Endodermal cell (in vitro differentiated cells): Measurements from ENCODE around the gene EYA2. TPM values are rescaled to one million over a fixed set of nuclear protein-coding genes. Genes with fewer than 3 reads are reported as not detected.
A peak's percentile ranks its signal among the peaks of the same experiment; 100 is the strongest.

Experiments used
- DNase-seq: peaks from one replicate; pipeline ENCODE4 v3.0.0-alpha.2; 2017
- H3K27ac ChIP-seq: 2 replicates; pipeline ENCODE4 v1.5.1; 2013; ENCODE audit warnings: mild to moderate bottlenecking, low read depth, low read length, moderate library complexity
- H3K27me3 ChIP-seq: 2 replicates; pipeline ENCODE4 v1.6.1; 2013; ENCODE audit warnings: mild to moderate bottlenecking, low read length, moderate library complexity; ENCODE audit not compliant: insufficient read depth, control insufficient read depth, poor library complexity, severe bottlenecking
- H3K36me3 ChIP-seq: 2 replicates; pipeline ENCODE4 v1.7.0; 2013; ENCODE audit warnings: mild to moderate bottlenecking, low read length, moderate library complexity; ENCODE audit not compliant: control insufficient read depth, insufficient read depth
- H3K4me1 ChIP-seq: one replicate; pipeline ENCODE4 v1.7.0; 2013; ENCODE audit warnings: low read length; ENCODE audit not compliant: control insufficient read depth, insufficient read depth
- H3K4me3 ChIP-seq: 2 replicates; pipeline ENCODE4 v1.5.1; 2013; ENCODE audit warnings: mild to moderate bottlenecking, low read length, moderate library complexity
- H3K9ac ChIP-seq: 2 replicates; pipeline ENCODE4 v1.6.1; 2013; ENCODE audit warnings: mild to moderate bottlenecking, low read length, moderate library complexity; ENCODE audit not compliant: poor library complexity, severe bottlenecking; ENCODE audit errors: extremely low read depth
- H3K9me3 ChIP-seq: 2 replicates; pipeline ENCODE4 v1.6.1; 2013; ENCODE audit warnings: mild to moderate bottlenecking, low read length, moderate library complexity; ENCODE audit not compliant: control insufficient read depth
- H3K27ac Mint-ChIP-seq: 2 replicates; pipeline ENCODE4 v1.8.0; 2020; ENCODE audit warnings: mixed read lengths
- H3K27me3 Mint-ChIP-seq: 2 replicates; pipeline ENCODE4 v1.8.0; 2021; ENCODE audit warnings: mild to moderate bottlenecking, mixed read lengths; ENCODE audit not compliant: insufficient read depth
- H3K36me3 Mint-ChIP-seq: 2 replicates; pipeline ENCODE4 v1.8.0; 2020; ENCODE audit warnings: low read depth, mixed read lengths
- H3K4me1 Mint-ChIP-seq: 2 replicates; pipeline ENCODE4 v1.8.0; 2020; ENCODE audit warnings: mixed read lengths
- H3K4me3 Mint-ChIP-seq: 2 replicates; pipeline ENCODE4 v1.8.0; 2020; ENCODE audit warnings: mild to moderate bottlenecking, moderate library complexity, mixed read lengths
- H3K9me3 Mint-ChIP-seq: 2 replicates; pipeline ENCODE4 v1.8.0; 2020; ENCODE audit warnings: mild to moderate bottlenecking, mixed read lengths
- WGBS, 2 experiments: methylation state at CpG; one replicate each; pipeline versions ENCODE4 v1.1.5 to v1.1.7; 2013; ENCODE audit warnings: missing lambda C conversion rate in 2 of 2, mixed read lengths in 1 of 2; ENCODE audit not compliant: insufficient coverage in 1 of 2, insufficient read length in 1 of 2; 5-methylcytosine and 5-hydroxymethylcytosine counted together
- total RNA-seq, 2 donors: library from RNA; stranded (reverse); fragmentation: NEBNext Ultra II Directional in 1 of 2; extraction: Animal tissue kit (Norgen Biotek cat#: 25700) in 1 of 2; gene quantifications; 2 replicates in 1 of 2; 3 replicates in 1 of 2; pipeline ENCODE4 v1.2.1, GENCODE V29; 2021
- TF ChIP-seq, protein P1 (sequence below): fragments of 200-600 bp; sonication (generic); conservative IDR thresholded peaks from 2 replicates; pipeline ENCODE4 v1.5.0; 2021; ENCODE audit warnings: antibody characterized with exemption, mild to moderate bottlenecking

The EYA2 gene
- total RNA-seq, 2 donors from 2014 or later, result 9.1 to 18.0 TPM

- DNase-seq, result no peak
- H3K27ac ChIP-seq, result no peak overlapping the region
Observed at GRCh38 chr20:47073766-47074475, 179.3 kb downstream of the EYA2 start.

GRCh38 chr20:47075263-47075662, 180.6 kb downstream of the EYA2 start:
- Histone ChIP-seq H3K36me3 (peaks cover 88% of the 10 kb centered on the region), H3K4me3 (peak overlapping the region; percentile 21), H3K9ac (no peak overlapping the region), H3K9me3 (peaks cover 38% of the 10 kb centered on the region), H3K27ac (no peak overlapping the region), H3K4me1 (no peaks in the 10 kb centered on the region), H3K27me3 (no peaks in the 10 kb centered on the region)
- Mint-ChIP-seq H3K4me3 (no peak overlapping the region), H3K27ac (no peak overlapping the region), H3K36me3 (peaks cover 77% of the 10 kb centered on the region), H3K27me3 (no peaks in the 10 kb centered on the region), H3K4me1 (no peaks in the 10 kb centered on the region), H3K9me3 (peaks cover 36% of the 10 kb centered on the region)
- WGBS, 2 experiments, result 93 to 100% methylated on average over 1 to 2 of the region's 3 CpGs
- TF ChIP-seq, protein P1, sequence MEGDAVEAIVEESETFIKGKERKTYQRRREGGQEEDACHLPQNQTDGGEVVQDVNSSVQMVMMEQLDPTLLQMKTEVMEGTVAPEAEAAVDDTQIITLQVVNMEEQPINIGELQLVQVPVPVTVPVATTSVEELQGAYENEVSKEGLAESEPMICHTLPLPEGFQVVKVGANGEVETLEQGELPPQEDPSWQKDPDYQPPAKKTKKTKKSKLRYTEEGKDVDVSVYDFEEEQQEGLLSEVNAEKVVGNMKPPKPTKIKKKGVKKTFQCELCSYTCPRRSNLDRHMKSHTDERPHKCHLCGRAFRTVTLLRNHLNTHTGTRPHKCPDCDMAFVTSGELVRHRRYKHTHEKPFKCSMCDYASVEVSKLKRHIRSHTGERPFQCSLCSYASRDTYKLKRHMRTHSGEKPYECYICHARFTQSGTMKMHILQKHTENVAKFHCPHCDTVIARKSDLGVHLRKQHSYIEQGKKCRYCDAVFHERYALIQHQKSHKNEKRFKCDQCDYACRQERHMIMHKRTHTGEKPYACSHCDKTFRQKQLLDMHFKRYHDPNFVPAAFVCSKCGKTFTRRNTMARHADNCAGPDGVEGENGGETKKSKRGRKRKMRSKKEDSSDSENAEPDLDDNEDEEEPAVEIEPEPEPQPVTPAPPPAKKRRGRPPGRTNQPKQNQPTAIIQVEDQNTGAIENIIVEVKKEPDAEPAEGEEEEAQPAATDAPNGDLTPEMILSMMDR, result no peak
- DNase-seq, result no peak

More at GRCh38 chr20:47073766-47074475, 179.3 kb downstream of the EYA2 start:
- H3K27me3 Mint-ChIP-seq, result no peaks in the 10 kb centered on the region
- TF ChIP-seq, protein P1, result no peak
- H3K27me3 ChIP-seq, result no peaks in the 10 kb centered on the region
- H3K4me3 Mint-ChIP-seq, result no peak overlapping the region
- peaks cover 78% of the 10 kb centered on the region for H3K36me3 ChIP-seq
- peaks cover 30% of the 10 kb centered on the region for H3K9me3 Mint-ChIP-seq
- WGBS, 2 experiments, result 96 to 97% methylated on average over 13 to 16 of the region's 16 CpGs
- H3K36me3 Mint-ChIP-seq, result peaks cover 69% of the 10 kb centered on the region
- H3K9ac ChIP-seq, result no peak overlapping the region
- peaks cover 28% of the 10 kb centered on the region for H3K9me3 ChIP-seq
- H3K4me1 Mint-ChIP-seq, result no peaks in the 10 kb centered on the region
- no peak overlapping the region for H3K4me3 ChIP-seq
- H3K27ac Mint-ChIP-seq, result no peak overlapping the region
- H3K4me1 ChIP-seq, result no peaks in the 10 kb centered on the region

- Mint-ChIP-seq H3K36me3 (peaks cover 61% of the 10 kb centered on the region), H3K4me3 (no peak overlapping the region), H3K27me3 (no peaks in the 10 kb centered on the region), H3K27ac (no peak overlapping the region), H3K9me3 (peaks cover 33% of the 10 kb centered on the region), H3K4me1 (no peaks in the 10 kb centered on the region)
- Histone ChIP-seq H3K36me3 (peaks cover 67% of the 10 kb centered on the region), H3K27me3 (no peaks in the 10 kb centered on the region), H3K9me3 (peaks cover 38% of the 10 kb centered on the region), H3K9ac (no peak overlapping the region), H3K27ac (no peak overlapping the region), H3K4me1 (no peaks in the 10 kb centered on the region), H3K4me3 (no peak overlapping the region)
- no peak for DNase-seq
- TF ChIP-seq, protein P1, result no peak
Observed at GRCh38 chr20:47079047-47079446, 184.4 kb downstream of the EYA2 start.
